GM23248 (cell line): Measurements from ENCODE around the gene ZNF184.

Source experiments
- EZH2 ChIP-seq: fragments of 200-600 bp; sonication (generic); IDR thresholded peaks from 2 replicates; pipeline ENCODE4 v1.6.1; 2018; ENCODE audit warnings: antibody characterized with exemption, mild to moderate bottlenecking; ENCODE audit not compliant: insufficient read depth, poor library complexity, severe bottlenecking
- EZH2phosphoT487 ChIP-seq: fragments of 200-600 bp; sonication (generic); IDR thresholded peaks from 2 replicates; pipeline ENCODE4 v1.6.1; 2018; ENCODE audit warnings: antibody characterized with exemption, moderate library complexity, mild to moderate bottlenecking, low read depth; ENCODE audit not compliant: insufficient read depth

GRCh38 chr6:27472182-27472616 lies 706 bp downstream of the ZNF184 start:
- TF ChIP-seq EZH2phosphoT487 = no peak
- no peak for TF ChIP-seq EZH2
